ENCODE data around the gene NANOG. TPM values are rescaled to one million over a fixed set of nuclear protein-coding genes. Genes with fewer than 3 reads are reported as not detected.
"Not testable (repeated sequence)": the region's sequence is repeated elsewhere in the genome, so short reads cannot be mapped to it uniquely, and the experiment has no call there.

NANOG gene
- total and polyA plus RNA-seq, 8 donors: 0.18 to 53.1 TPM; not detected in 6

DNA sequence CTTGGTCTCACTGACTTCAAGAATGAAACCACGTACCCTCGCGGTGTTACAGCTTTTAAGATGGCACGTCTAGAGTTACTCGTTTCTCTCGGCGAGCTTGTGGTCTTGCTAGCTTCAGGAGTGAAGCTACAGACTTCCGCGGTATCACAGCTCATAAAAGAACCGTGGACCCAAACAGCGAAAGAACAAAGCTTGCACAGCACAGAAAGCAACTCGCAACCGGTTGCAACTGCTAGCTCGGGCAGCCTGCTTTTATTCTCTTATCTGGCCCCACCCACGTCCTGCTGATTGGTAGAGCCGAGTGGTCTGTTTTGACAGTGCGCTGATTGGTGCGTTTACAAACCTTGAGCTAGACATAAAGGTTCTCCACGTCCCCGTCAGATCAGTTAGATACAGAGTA lies 37.8 kb upstream of the NANOG start:
- no peak for DNase-seq
- H3K4me3 ChIP-seq: no peak overlapping the region
- no peak overlapping the region for H3K27ac ChIP-seq
- H3K27me3 ChIP-seq: no peaks in the 10 kb centered on the region
- no peak for TF ChIP-seq POLR2A (IDR thresholded peaks at IDR 0.05)
- no peak for TF ChIP-seq CTCF (IDR thresholded peaks at IDR 0.05)
- no peak for TF ChIP-seq EP300 (IDR thresholded peaks at IDR 0.05)
- no peak for TF ChIP-seq POLR2AphosphoS5 (IDR thresholded peaks at IDR 0.05)
- peaks cover 0 to 2% (median 0%) of the 10 kb centered on the region in 4 donors for H3K9me3 ChIP-seq
- intact Hi-C loops (cut with DNase I; ENCODE audit: low total_unique reads): no loop called here
- no peaks in the 10 kb centered on the region for H3K4me1 ChIP-seq
- 73 to 84% (median 79%) methylated on average over 20 of the region's 20 CpGs for WGBS, 5 donors
- no peaks in the 10 kb centered on the region for H3K36me3 ChIP-seq

GRCh38 chr12:7751941-7752922 lies 37.0 kb upstream of the NANOG start:
- intact Hi-C loops (cut with DNase I; ENCODE audit: low total_unique reads); H3K27ac ChIP-seq; H3K27me3 ChIP-seq; DNase-seq; H3K36me3 ChIP-seq; H3K9me3 ChIP-seq; H3K4me1 ChIP-seq; H3K4me3 ChIP-seq: not testable (repeated sequence)
- WGBS, 5 donors: 89 to 95% (median 94%) methylated on average over 14 to 43 of the region's 48 CpGs

DNA sequence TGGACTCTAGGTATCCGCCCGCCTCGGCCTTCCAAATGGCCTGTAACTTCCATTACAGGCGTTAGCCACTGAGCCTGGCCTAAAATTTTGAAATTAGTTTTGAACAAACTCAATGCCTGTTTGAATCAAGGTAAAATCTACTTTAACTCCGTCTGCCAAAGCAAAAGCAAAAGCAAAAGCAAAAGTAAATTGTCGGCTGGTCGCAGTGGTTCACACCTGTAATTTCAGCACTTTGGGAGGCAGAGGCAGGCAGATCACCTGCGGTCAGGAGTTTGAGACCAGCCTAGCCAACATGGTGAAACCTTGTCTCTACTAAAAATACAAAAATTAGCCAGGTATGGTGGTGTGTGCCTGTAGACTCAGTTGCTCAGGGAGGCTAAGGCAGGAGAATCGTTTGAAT lies 33.5 kb upstream of the NANOG start:
- H3K36me3 ChIP-seq; H3K9me3 ChIP-seq; intact Hi-C loops (cut with DNase I; ENCODE audit: low total_unique reads); H3K27ac ChIP-seq; DNase-seq; H3K4me1 ChIP-seq; H3K4me3 ChIP-seq; H3K27me3 ChIP-seq: not testable (repeated sequence)
- WGBS, 5 donors: 81 to 89% (median 86%) methylated on average over 9 of the region's 9 CpGs

- no peak for TF ChIP-seq CTCF (IDR thresholded peaks at IDR 0.05)
- no peak for TF ChIP-seq POLR2A (IDR thresholded peaks at IDR 0.05)
- TF ChIP-seq POLR2AphosphoS5 (IDR thresholded peaks at IDR 0.05): no peak
- no peak for TF ChIP-seq EP300 (IDR thresholded peaks at IDR 0.05)
- no peak for DNase-seq
- Histone ChIP-seq H3K9me3 (no peaks in the 10 kb centered on the region), H3K27me3 (no peaks in the 10 kb centered on the region), H3K4me1 (no peaks in the 10 kb centered on the region), H3K36me3 (no peaks in the 10 kb centered on the region), H3K27ac (no peak overlapping the region), H3K4me3 (no peak overlapping the region)
- WGBS, 5 donors: 54 to 73% (median 63%) methylated on average over 2 of the region's 2 CpGs
- intact Hi-C loops (cut with DNase I; ENCODE audit: low total_unique reads): no loop called here
Observed at GRCh38 chr12:7756993-7757392, 32.2 kb upstream of the NANOG start.

- Histone ChIP-seq H3K27me3 (no peaks in the 10 kb centered on the region), H3K4me1 (no peaks in the 10 kb centered on the region), H3K36me3 (no peaks in the 10 kb centered on the region), H3K9me3 (no peaks in the 10 kb centered on the region), H3K27ac (no peak overlapping the region), H3K4me3 (no peak overlapping the region)
- 67 to 74% (median 72%) methylated on average over 9 of the region's 9 CpGs for WGBS, 5 donors
- TF ChIP-seq POLR2A (IDR thresholded peaks at IDR 0.05): no peak
- TF ChIP-seq CTCF (IDR thresholded peaks at IDR 0.05): no peak
- no peak for TF ChIP-seq EP300 (IDR thresholded peaks at IDR 0.05)
- no peak for TF ChIP-seq POLR2AphosphoS5 (IDR thresholded peaks at IDR 0.05)
- intact Hi-C loops (cut with DNase I; ENCODE audit: low total_unique reads): no loop called here
- DNase-seq: no peak
Observed at GRCh38 chr12:7758766-7759140, 30.4 kb upstream of the NANOG start.

Data from stomach (tissue), 9 donors.